SHP77 (cell line): ENCODE measurements around the gene ZG16B.

Experiments
- DNase-seq, 2 experiments: peaks; one replicate each; lab custom pipeline; 2025; lab: John Stamatoyannopoulos, UW

The ZG16B gene

GRCh38 chr16:2867987-2868789 is 38.1 kb downstream of the ZG16B start:
- DNase-seq = peak; percentile 87 to 90

GRCh38 chr16:2871926-2872325 is 41.8 kb downstream of the ZG16B start:
- DNase-seq = no peak

- no peak for DNase-seq
Measured at GRCh38 chr16:2874032-2874911, 44.2 kb downstream of the ZG16B start.

- DNase-seq = peak; percentile 49 to 67
Measured at GRCh38 chr16:2874912-2875362, 44.8 kb downstream of the ZG16B start.

- DNase-seq = no peak
Measured at GRCh38 chr16:2879854-2880508, 49.9 kb downstream of the ZG16B start.
